GM18951 (cell line): ENCODE results near the gene EXTL2.
"Not testable (repeated sequence)": the region's sequence is repeated elsewhere in the genome, so short reads cannot be mapped to it uniquely, and the experiment has no call there.

Source experiments
- POLR2A ChIP-seq: IDR thresholded peaks from 4 replicates; pipeline ENCODE4 v1.6.1; 2011; ENCODE audit warnings: mild to moderate bottlenecking; ENCODE audit not compliant: insufficient read length, insufficient read depth; ENCODE audit errors: extremely low read depth
- in situ Hi-C: fragments of 300-500 bp; cut with MboI; formaldehyde crosslinking; loops from one replicate; pipeline ENCODE4 v1.12.0; 2022; ENCODE audit warnings: low sequenced_read_pairs, mixed read lengths, inconsistent platforms; ENCODE audit not compliant: unreplicated experiment

Gene EXTL2

DNA sequence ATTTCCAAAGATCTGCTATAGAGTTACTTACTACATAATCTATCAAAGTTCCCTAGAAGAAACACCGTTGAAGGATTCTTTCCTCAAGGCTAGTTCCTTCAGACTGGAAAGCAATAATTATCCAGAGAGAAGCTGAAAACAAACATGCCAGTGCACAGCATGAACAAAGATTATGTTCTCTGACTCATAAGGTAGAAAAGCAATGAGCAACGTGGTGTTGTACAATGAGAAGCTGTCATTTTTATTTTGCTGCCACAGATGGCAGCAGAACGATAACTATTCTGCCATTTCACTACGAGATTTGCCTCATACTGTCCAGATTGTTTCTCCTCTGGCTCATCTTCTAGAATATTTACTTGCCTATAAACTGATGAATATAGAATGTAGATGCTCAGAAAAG, 10.7 kb downstream of the EXTL2 start:
- in situ Hi-C loops: no loop called here
- TF ChIP-seq POLR2A: no peak

DNA sequence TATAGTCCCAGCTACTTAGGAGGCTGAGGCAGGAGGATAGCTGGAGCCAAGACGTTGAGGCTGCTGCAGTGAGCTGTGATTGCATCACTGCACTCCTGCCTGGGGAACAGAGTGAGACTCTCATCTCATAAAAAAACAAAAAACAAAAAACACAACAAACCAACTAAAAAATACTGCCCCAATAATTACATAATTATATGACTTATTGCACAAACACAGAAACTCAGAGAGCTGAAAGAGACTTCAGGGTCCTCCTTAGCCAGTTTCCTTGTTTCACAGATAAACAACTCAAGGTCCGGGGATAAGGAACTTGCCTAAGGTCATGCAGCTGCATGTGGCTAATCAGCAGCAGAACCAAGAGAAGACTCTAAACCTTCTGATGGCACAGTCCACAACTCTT, 11.9 kb downstream of the EXTL2 start:
- in situ Hi-C loops: no loop called here
- no peak for TF ChIP-seq POLR2A

DNA sequence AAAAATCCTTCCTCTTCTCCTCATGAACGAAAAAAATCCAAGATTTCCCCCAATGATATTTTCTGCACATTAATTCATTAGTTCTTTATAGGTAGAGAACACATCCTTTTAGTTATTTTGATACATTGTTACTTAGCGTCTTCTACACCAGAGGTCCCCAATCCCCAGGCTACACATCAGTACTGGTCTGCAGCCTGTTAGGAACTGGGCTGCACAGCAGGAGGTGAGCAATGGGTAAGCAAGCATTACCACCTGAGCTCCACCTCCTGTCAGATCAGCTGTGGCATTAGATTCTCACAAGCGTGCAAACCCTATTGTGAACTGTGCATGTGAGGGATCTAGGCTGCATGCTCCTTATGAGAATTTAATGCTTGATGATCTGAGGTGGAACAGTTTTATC, 13.0 kb downstream of the EXTL2 start:
- no peak for TF ChIP-seq POLR2A
- in situ Hi-C loops: no loop called here

DNA sequence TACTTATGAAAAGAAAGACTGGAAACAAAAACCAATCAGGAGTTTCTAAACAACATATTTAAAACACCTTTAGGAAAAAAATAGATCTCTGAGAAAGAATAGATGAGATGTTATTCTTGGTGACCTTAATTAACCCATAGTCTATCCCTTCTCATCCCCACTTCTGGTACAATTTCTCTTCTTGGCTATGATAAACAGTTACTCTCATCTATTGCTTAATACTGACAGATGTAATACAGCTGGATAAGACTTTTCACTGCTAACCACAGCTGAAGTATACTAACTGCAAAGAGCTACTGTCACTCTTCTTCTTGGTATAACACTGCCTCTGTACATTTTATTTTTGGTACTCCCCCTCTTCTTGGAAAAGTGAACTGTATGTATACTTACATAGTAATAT, 15.2 kb downstream of the EXTL2 start:
- in situ Hi-C loops: no loop called here
- TF ChIP-seq POLR2A: no peak

DNA sequence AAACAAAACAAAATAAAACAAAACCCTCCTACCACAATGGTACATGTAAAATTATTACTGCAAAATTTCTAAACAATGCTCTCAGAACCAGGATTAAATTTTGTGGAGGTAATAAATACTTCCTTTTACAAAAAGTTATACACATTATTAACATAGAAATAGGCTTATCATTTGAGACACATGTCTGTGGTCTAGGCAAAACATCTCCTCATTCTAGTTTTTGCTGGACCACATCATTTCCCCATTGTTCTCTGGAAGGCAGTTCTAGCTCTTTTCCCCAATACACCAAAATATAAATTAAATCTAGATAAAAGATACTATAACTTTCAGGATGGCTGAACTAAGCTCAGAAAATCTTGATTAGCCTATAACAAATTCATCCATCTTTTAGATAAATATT, 18.4 kb downstream of the EXTL2 start:
- in situ Hi-C loops: no loop called here
- no peak for TF ChIP-seq POLR2A

DNA sequence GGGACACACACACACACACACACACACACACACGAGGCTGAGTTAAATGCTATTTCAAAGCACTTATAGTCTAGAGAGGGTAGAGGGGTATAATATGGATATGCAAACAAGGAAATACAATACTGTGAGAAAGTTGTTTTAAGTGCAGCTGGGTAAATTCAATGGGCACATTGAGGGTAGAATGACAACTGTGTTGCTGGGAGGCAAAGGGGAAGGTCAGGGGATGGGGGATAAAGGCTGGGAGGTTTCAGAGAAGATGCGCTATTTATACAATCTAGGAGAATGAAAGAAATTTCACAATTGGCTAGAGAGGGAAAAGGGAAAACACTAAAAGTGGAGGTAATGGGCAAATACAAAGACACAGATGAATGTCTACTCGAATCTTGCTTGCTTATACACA, 19.4 kb downstream of the EXTL2 start:
- no peak for TF ChIP-seq POLR2A
- in situ Hi-C loops: no loop called here

DNA sequence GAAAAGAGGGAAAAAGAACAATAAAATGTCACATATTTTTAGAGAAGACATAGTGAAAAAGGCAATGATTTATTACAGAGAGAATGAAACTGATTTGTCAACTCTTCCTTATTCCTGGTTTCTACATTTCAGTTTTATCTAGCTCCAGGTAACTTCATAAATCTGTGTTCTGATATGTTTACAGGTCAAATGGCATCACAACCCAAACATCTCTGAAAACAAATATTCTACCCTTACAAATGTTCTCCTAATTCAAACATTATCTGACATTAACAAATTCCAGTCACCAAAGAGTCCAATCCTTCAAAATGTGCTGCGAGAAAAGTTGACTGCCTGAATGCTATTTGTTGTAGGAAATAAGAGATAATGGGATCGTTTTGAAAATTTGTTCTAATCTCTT, 20.2 kb downstream of the EXTL2 start:
- in situ Hi-C loops: no loop called here

DNA sequence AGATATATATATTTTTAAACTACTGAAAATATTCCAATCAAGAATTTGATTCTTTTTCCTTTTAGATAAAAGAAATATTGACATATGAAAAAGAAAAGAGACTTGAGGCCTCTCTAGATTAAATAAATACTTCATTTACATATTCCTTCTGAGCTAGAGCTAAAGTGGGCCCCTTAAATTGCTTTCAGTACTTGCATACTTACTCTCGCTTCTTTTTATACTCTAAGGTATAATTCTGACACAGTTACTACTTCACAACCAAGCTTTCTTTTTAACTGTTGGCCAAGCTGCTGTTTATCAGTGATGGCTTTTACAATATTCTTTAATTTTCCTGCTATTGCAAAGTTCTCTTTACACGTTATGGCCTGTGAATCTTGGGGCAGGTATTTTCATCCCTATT, 24.6 kb downstream of the EXTL2 start:
- TF ChIP-seq POLR2A: no peak
- in situ Hi-C loops: loop anchor here (5.0 to 10.0 kb wide), 2 partner anchors 408 to 1065 kb away; no protein-coding TSS in a partner anchor

More for the DNA sequence above, 20.2 kb downstream of the EXTL2 start:
- no peak for TF ChIP-seq POLR2A

DNA sequence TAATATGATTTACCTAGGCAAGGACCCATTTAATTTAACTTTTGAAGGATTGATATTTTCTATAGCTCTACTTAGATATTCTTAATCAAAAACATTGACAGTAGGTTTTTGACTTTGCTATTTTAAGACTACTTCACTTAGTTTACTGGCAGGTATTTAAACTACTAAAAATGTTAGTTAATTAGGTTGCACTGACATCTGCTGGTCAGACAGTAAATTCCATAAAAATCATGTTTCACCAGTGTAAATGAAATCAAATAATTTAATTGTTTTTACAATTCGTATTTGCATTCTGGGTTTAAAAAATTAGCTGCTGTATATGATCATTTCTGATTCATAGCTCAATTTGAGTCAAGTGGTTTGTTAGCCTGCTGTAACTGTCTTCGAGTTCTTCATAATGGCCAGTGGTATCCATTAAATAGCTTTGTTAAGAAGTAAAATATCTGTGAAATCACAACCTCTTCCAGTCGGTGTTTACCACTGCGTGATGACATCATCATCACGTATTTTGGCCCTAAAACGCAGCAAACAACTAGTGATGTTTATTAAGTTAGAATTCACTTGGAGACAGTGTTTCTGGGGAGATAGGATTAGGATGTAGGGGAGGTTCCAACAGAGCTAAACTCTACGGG, 26.2 kb downstream of the EXTL2 start:
- TF ChIP-seq POLR2A: no peak
- in situ Hi-C loops: loop anchor here (5.0 to 10.0 kb wide), 2 partner anchors 406 to 1064 kb away; no protein-coding TSS in a partner anchor

DNA sequence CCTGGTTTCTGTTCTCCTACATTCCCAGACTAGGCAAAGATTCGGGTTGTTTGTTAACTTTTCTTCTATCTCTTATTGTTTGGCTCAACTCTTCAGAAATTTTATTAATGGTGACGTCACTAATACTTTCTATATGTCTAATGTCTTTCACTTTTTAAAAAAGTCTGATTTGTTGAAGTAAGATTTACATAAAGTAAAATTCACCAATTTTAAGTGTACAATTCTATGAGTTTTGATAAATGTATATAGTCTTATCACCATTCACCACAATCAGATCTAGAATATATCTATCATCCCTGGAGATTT, 27.8 kb downstream of the EXTL2 start:
- in situ Hi-C loops: loop anchor here (5.0 to 10.0 kb wide), 2 partner anchors 405 to 1062 kb away; no protein-coding TSS in a partner anchor
- TF ChIP-seq POLR2A: no peak

DNA sequence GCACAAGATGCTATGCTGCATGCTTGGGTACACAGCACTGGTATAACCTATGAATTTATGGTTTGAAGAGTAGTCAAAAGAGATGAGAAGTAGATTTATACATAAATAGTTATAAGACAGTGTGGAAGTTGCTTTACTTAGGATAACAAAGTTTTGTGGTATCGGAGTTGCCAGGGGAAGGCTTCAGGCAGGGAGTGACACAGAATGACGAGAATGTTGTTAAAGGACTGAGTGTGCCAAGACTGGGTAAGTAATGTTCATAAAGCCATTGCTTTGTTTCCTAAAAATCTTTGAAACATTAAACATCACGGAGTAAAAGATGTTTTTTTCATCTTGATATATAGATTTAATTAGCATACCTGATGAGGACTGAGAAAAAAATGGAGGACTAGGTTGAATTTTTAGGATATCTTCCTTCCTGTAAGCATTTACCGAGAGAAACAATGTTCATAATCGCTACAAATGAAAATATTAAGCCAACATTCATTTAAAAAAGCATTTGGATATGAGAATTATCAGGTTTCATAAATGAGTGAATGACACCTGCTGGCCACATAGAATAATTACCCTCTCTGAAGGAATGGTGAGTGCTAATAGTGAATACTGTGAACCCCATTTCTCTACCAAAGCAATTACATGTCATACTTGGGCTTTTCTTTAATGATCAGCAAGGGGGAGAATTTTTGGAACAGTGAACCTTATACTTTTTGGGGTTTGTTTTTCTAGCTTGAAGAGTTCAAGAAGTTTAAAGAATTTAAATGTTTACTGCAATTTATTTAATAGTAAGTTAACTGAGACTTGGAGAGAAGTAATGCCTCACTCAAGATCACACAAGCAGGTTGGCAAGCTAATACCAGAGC, 28.4 kb downstream of the EXTL2 start:
- in situ Hi-C loops: loop anchor here (5.0 to 10.0 kb wide), 2 partner anchors 404 to 1061 kb away; no protein-coding TSS in a partner anchor
- TF ChIP-seq POLR2A: no peak

DNA sequence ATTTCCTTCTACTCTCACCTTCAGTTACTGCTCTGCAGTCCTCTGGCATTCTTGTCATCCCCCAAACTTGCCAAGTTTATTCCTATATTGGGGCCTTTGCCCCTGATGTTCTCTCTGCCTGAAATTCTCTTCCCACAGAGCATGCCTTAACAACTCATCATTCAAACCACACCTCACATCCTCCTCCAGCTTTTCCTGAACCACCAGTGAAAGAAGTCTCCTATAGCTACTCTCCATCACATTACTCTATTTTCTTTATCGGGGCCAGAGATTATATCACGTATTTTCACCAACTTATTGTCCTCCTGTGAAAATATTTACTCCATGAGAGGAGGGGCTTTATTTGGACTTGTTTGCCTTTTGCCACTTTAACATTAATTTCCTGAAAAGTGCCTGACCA, 32.1 kb downstream of the EXTL2 start:
- in situ Hi-C loops: loop anchor here (10.0 kb wide), 1 partner anchor 1058 kb away; no protein-coding TSS in a partner anchor
- no peak for TF ChIP-seq POLR2A

DNA sequence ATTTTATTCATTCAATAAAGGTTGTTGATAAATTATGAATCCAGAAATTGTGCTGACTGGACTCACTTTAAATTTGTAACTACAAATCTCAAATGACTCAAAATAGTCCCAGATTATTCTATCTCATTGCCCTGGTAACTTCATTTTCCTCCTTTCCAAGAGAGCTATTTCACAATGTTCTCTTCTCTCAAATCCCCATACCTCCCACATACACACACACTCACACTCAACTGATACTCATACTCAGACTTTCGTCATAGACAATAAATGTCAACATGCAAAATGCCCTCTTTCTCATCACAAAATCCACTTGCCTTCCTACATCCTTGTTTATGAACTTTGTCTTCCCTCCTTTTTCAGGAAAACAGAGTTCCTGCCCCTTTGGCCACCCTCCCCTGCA, 33.3 kb downstream of the EXTL2 start:
- TF ChIP-seq POLR2A: no peak
- in situ Hi-C loops: loop anchor here (10.0 kb wide), 1 partner anchor 1057 kb away; no protein-coding TSS in a partner anchor

DNA sequence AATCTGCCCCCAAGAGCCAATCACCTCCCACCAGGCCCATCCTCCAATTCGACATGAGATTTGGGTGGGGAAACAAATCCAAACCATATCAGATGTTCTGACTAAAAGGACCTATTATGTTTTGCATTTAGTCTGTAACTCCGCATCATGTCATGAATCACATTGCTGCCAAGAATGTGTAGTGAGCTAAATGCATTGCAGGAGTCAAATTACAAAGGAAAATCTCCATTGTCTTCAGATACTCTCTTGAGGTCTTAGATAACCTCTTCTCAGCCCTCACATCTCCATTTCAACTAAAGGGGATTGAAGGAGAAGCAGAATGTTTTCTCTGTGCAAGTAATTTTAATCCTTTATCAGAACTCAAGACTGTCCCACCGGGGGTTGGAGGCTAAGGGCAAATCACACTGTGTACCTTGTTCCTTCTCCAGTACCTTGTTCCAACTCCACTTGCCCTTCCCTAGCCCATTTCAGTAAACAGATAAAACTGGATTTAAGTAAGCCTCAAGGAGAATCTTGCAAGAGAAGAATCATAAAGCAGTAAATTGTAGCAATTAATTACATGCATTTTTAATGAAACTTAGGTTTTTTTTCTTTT, 34.1 kb downstream of the EXTL2 start:
- no peak for TF ChIP-seq POLR2A
- in situ Hi-C loops: loop anchor here (10.0 kb wide), 1 partner anchor 1056 kb away; no protein-coding TSS in a partner anchor

DNA sequence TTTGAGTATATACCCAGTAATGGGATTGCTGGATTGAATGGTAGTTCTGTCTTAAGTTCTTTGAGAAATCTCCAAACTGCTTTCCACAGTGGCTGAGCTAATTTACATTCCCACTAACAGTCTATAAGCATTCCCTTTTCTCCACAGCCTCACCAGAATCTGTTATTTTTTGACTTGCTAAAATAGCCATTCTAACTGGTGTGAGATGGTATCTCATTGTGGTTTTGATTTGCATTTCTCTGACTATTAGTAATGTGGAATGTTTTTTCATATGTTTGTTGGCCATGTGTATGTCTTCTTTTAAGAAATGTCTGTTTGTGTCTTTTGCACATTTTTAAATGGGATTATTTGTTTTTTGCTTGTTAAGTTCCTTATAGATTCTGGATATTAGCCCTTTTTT, 39.5 kb downstream of the EXTL2 start:
- in situ Hi-C loops: not testable (repeated sequence)
